ENCODE results near the gene UVRAG. TPM values are rescaled to one million over a fixed set of nuclear protein-coding genes. Genes with fewer than 3 reads are reported as not detected.

Gene UVRAG
- total RNA-seq, 1 donor from 2014 or later, result 8.8 TPM

DNA sequence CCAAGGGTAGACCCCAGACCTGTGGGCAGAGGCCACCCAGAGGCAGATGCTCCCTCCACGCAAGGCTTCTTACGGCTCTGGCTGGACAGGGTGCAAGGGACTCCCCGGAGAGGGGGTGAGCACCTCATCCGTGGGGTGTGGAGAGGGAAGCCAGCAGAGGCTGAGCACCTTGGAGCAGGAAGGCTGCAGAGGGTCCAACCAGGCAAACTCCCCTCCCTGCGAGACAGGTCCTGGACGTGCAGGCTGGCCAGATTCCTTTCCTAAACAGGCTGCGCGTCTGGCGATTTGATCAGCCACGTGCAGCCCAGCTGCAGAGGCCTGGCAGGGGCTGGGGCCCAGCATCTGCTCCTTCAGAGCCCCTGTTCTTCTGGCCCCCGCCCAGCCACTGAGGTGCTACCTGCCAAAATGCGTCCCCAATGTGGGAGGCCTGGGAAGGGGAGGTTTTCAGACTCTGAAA is 342.0 kb downstream of the UVRAG start:
- ATAC-seq (no peak), DNase-seq (ENCODE audit: low spot score) (no peak)

DNA sequence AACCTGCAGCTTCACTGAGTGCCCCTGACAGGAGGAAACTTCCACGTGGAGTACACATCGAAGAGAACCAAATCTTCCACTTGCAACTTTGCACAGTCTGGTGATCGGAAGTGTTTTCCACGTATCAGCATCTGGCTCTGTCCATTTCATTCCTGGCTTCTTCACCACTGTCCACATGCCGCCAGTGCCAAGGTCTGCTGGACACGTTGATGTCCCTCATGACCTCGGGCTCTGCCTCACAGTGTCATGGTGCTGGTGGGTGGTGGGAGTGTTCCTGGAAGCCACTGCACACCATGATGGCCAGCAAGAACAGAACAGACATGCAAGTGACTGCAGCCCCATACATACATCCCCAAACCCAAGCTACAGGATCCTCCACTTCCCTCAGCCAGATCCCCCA is 342.9 kb downstream of the UVRAG start:
- ATAC-seq, result no peak

DNA sequence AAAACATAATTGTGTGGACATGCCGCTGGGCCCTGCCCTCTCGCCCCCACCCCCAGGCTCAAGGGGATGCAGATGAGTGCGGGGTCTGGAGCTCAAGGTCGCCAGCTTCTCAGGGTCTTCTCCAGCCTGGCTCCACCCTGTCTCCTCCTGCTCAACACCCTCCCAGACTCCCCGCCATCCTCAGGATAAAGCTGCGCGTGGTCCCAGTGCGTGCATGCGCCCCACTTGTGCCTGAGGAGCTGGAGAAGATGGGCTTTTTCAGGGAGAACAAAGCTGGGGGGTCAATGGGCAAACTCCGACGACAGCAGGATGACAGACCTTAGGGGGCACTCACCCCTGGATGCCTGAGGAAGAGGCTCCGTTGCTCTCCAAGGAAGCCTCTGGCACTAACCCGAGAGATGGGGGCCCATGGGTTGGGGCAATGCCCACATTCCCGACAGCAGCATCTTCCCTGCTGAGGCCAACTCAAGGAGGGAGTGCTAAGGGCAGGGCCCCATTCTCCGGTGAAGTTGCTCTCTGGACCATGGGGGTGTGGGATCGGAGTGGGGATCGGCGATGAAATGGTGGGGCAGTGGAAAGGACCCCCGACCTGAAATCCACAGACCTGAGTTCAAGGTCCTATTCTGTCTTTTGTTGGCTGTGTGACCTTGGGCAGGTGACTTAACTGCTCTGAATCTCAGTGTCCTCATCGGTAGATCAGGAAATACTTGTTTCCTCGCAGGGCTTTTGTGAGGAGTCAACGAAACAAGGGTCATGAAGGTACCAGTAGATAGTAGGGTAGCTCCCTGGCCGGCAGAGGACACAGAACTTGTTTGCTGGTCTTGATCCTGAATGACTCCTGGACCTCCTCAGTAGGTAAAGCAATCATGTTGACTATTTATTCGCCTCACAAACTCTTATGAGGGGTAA is 343.6 kb downstream of the UVRAG start:
- ATAC-seq (no peak), DNase-seq (ENCODE audit: low spot score) (no peak)

More for the DNA sequence above, 342.9 kb downstream of the UVRAG start:
- DNase-seq (ENCODE audit: low spot score), result no peak

DNA sequence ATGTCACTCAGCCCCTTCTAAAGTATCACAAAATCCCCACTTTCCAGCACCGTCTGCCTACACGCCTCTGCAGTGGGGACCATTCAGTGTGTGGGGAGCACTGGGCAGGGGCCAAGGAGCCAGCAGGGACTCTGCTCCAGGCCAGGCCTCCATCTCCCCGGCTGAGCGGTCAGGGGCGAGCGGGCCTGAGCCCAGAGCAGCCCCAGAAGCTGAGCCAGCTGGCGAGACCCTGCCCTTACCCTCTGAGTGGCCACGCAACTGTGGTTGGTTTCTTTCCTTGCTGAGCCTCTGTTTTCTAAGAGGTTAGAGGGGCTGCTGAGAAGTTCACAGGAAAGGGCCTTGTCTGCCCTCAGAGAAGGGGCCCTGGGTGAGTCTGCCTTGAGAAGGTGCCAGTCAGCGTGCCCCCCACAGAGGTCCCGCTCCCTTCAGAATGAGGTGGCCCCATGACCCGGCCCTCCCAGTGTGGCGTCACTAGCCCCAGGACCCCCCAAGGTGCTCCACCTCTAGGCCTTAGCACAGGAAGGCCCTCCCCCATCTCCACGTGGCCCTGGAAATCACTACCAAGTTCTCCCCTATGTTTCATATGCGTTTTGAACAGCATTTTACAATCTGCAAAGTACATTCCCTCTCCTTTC is 344.4 kb downstream of the UVRAG start:
- DNase-seq (ENCODE audit: low spot score), result no peak
- no peak for ATAC-seq

DNA sequence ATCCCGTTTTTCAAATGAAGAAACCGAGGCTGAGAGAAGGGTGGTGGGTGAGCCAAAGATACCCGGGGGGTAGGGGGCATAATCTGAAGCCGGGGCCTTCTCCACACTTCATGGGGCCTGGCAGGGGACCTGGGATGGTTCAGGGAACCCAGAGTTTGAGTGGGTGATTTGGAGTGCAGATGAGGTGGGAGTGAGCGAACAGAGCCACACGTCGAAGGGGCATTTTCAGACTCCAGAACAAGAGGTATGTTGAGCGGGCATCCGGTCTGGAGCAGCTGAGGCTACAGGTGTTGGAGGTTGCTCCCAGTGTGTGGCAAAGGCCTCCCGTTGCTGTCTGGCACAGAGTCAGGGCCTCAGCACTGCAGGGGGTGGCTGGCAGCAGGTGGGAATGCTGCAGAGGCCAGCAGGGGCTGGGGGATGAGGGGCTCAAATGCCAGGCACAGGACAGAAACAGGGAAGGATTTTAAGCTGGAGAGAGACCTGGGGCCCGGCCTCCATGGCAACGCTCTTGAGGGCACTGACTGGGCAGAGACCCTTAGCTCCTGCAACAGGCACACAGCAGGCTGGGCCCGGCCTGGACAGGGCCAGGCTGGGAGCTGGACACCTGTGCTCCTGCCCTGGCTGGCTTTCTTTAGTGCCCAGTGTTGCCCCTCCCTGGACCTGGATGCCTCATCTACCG is 345.1 kb downstream of the UVRAG start:
- DNase-seq (ENCODE audit: low spot score) (no peak), ATAC-seq (no peak)

DNA sequence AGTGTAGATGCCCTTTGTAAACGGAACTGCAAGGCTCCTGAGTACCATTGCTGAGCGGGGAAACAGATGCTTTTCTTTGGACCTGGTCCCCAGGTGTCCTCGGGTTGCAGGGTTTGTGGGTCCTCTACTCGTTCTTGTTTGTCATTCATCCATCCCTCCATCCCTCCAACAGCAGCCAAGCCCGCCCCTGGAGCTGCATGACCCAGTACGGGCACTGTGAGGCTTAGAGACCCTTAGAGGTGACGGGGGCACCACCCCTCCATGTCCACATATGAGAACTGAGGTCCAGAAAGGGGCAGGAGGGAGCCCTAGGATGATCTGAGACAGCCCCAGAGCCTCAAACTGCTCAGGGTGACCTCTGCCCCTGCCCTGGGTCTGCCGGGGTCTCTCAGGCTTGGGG is 345.8 kb downstream of the UVRAG start:
- DNase-seq (ENCODE audit: low spot score) (no peak), ATAC-seq (no peak)

DNA sequence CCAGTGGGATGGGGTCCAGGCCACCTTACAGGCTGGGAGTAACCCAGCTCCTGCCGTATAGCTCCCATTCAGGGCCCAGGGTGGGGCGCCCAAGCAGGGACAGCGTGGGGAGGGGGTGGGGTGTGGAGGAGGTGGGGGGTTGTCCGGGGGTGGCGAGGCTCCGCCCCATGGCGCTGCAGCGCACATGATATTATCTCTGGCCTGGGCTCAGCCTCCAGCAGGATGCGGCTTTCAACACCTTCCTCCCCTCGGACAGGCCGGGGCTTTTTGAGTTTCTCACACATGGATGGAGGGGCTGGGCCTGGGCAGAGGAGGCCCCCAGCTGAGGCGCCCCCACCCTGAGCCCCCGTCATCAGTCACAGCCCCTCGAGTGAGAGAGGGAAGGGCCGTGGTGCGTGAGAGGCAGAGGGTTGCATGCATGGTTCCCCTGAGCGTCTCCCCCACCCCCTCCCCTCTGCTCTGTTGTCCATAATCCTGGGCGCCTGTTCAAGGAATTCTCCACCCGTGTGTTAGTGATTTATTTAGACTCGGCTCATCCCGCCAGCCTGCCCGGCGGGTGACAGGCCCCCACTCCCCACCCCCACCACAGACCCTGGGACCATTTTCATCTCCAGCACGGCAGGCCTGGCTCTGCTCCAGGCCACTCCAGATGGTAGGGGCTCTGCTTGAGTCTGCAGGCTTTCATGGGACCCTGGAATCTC is 346.4 kb downstream of the UVRAG start:
- ATAC-seq (no peak), DNase-seq (ENCODE audit: low spot score) (no peak)

DNA sequence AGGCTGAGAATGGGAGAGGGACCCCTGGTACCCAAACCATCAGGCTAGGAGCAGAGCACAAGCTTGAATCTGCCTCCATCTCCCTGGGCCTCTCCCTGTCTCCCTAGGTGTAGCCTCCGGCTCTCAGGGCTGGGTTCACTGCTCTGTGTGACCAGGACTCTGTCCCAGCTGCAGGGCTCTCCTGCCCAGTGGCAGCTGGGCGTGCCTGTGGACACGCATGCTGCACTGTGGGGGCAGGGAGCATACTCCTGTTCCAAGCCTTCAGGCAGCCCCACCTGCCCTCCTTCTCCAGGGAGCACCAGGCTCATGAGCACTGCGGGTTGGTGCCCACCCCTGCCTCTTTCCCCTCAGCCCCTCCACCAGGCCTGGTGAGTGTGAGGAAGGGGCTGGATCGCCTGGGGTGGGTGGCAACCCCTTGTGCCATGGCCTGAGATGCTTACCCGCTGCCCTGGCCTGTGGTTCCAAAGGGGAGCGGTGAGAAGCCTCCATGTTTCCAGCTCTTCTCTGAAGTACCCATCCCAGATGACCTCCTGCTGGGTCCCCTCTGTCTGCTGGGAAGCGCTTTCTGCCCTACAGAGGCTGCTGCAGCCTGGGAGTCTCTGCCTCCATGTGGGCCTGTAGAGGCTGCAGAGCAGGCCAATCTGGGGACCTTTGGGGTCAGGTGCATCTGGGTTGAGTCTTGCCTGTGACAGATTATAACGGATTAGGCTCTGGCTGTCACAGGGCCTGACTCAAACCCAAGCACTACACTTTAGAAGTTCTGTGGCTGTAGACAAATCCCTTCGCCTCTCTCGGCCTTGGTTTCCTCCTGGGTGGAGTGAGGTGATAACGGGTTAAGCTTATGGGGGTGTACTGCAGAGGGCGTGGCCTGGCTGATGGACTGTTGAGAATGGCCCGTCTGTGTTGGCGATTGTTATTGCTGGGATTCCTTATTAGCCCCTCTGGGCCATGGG is 347.6 kb downstream of the UVRAG start:
- no peak for DNase-seq (ENCODE audit: low spot score)

DNA sequence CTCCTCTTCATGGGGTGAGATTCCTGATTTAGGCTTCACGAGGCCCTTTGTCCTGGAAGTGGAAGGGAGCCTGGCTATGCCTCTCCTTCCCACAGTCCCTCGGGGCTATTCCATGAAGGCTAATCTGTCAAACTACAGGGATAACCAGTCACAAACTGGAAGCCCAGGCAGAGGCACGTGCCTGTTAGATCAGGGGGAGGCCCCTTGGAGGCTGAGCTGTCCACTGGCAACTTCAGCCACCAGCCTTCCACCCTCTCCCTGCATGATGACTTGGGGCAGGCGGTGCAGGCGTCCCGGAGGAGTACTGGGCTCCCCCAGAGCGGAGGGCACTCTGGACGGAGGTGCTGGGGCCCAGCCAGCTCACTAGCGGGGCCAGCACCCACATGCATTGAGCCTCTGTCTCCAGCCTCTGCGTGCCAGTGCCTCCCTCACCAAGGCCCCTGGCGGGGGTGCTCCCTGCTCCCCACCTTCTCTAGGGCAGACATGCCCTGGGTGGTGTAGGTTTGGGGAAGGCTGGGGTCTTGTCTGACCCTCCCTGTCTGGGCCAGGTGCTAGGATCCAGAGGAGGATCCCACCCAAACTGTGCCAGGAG is 348.4 kb downstream of the UVRAG start:
- DNase-seq (ENCODE audit: low spot score), result no peak
- ATAC-seq, result no peak

More for the DNA sequence above, 347.6 kb downstream of the UVRAG start:
- ATAC-seq, result peak; percentile 13

DNA sequence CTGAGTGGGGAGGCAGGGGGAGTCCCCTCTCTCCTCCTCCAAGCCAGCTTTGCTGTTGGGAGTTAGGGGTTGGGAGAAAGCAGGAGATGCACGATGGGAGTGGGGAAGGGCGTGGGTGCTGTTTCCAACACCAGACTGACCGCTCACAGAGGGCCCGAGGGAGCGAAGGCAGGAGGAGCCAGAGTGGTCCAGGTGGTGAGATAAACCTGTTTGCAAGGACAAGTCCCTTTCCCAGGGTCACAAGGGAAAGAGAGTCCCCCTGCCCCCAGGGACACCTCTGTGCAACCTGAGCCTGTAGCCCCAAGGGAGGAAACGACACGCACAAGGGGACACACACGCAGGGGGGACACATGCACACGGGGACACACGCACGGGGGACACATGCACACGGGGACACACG is 349.1 kb downstream of the UVRAG start:
- ATAC-seq (no peak), DNase-seq (ENCODE audit: low spot score) (no peak)

DNA sequence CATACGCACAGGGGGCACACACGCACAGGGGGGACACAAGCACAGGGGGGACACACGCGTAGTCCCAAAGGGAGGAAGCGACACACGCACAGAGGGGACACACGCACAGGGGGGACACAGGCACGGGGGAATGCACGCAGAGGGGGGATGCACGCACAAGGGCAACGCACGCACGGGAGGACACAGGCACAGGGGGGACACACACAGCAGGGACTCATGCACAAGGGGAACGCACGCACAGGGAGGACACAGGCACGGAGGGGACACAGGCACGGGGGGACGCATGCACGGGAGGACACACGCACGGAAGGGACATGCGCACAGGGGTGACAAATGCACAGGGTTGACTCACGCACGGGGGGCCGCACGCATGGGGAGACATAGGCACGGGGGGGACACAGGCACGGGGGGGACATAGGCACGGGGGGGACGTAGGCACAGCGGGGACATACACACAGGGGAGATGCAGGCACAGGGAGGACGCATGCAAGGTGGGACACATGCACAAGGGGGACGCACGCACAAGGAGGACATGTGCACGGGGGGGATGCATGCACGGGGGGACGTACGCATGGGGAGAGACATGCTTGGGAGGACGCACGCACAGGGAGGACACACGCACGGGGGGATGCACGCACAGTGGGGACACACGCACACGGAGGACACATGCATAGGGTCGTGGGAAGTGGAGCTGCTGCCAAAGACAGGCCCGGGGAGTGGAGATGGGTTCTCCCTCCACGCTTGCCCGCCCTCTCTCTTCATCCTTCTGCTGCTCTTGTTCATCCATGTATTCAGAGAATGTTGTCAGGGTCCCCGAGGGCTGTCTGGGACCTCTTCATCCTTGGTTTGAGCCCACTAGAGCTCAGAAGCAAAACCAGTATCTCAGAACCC is 350.1 kb downstream of the UVRAG start:
- no peak for DNase-seq (ENCODE audit: low spot score)
- ATAC-seq, result no peak

DNA sequence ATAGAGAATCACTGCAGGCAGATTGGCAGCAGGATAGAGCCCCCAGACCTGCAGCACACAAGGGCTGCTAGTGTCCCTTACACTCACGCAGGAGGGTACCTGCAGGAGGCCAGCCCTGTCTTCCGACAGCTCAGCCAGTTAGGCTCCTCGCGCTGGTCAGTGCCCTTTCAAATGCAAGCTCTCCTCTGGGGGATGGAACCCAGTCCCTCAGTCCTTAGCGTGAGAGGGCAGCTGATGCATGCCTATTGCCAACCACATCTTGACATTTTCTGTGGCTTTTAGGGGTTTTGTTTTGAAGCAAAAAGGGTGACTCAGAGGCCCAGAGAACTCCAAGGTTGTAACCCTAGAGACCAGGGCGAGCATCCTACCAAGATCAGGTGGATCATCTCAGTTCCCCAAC is 351.3 kb downstream of the UVRAG start:
- ATAC-seq (no peak), DNase-seq (ENCODE audit: low spot score) (no peak)

DNA sequence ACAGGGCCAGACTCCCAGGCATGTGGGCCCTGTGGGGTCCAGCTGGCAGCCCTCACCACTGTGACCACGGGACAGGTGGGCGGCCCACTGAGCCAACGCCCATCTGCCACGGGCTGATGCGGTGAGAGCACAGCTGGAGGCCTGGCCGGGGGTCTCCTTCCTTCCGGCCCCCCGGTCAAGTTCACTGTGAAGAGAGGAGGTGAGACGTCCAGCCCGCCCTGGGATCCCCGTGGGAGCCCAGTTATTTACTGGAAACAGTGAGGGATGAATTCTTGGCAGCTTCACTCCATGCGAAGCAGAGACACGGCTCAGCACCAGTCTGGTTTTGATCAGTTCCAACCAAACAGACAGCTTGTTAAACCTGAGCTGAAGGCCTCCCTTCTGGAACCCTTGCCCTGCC is 352.6 kb downstream of the UVRAG start:
- DNase-seq (ENCODE audit: low spot score) (no peak), ATAC-seq (no peak)

DNA sequence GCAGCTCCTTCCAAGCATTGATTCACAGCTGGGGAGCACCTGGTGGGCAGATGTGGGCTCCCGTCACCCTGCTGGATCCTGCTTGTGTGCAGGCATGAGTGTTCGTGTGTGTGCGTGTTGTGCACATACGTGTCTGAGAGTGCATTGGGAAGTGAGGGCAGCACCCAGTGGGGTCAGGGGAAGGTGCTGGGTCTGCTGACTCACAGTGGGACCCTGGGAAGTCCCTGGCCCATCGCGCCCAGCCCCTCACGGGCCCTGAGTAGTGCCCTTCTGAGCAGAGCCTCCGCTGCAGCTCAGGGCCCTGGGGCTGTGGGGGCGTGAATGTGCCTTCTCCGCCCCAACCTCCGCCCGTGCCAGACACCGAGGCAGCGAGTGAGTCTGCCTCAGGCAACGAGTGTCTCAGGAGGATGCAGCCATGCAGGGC is 354.5 kb downstream of the UVRAG start:
- ATAC-seq, result no peak

DNA sequence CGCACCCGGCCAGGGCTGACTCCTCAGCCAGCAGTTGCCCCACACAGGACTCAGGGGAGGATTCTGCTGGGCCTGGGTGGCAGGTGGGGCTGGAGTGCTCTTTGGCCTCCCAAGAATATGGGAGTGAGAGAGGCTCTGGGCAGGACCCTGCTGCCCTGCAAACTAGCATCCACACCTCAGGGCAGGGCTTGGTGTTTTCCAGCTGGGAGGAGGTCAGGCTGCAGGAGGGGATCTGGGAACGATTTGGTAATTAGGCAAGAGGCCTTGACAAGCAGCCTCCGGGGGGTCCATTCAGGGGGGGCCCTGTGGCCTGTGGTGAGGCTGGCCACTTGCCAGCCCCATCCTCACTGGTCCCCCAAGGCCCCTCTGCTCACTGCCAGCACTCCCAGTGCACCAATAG is 355.5 kb downstream of the UVRAG start:
- DNase-seq (ENCODE audit: low spot score) (no peak), ATAC-seq (no peak)

More for the DNA sequence above, 354.5 kb downstream of the UVRAG start:
- no peak for DNase-seq (ENCODE audit: low spot score)

DNA sequence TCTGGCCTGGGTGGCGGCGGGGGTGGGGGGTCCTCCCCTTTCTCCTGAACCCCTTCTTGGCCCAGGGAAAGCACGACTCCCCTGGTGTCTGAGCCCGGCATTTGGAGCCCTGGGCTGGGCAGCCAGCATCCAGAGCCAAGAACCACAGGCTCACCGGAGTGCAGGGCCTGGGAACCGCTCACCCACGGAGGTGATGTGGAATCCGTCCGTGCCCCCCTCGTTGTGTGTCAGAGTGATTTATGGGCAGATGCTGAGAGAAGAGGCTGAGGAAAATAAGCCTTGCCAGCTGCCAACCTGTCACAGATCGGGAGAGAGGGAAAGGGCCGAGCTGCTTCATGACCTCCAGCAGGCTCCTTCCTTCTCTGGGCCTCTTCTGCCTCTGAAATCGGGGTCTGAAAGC is 357.6 kb downstream of the UVRAG start:
- no peak for DNase-seq (ENCODE audit: low spot score)
- no peak for ATAC-seq

DNA sequence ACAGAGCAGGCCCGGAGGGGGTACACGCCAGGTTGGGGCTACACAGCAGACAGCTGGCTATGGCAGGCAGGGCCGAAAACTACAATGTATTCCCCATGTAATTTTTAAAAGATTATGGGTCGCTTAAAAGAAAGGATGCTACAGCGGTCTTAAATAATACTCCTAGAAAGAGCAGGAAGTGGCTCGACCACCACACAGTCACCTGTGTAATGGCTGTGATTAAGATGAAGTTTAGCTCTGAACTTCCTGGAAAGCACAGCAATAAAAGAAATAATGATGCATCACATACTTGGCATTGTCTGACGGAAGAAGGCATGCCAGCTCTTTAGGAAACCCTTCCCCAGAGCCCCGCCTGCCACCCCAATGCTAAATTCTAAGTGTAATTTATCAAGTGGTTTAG is 358.7 kb downstream of the UVRAG start:
- ATAC-seq (no peak), DNase-seq (ENCODE audit: low spot score) (no peak)

DNA sequence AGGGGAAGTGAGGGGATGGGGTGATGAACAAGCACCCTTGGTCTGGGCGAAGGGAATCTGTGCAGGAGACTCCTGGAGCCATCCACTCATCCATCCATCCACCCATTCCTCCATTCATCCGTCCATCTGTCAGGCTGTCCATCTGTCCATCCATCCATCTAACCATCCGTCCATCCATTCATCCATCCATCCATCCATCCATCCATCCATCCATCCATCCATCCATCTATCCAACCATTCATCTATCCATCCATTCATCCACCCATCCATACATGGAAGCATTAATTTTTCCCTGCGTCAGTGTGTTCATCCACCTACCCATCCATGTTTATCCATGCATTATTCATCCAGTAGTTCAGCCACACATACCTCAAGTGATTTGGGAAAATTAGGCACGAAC is 359.3 kb downstream of the UVRAG start:
- DNase-seq (ENCODE audit: low spot score), result no peak
- ATAC-seq, result no peak

DNA sequence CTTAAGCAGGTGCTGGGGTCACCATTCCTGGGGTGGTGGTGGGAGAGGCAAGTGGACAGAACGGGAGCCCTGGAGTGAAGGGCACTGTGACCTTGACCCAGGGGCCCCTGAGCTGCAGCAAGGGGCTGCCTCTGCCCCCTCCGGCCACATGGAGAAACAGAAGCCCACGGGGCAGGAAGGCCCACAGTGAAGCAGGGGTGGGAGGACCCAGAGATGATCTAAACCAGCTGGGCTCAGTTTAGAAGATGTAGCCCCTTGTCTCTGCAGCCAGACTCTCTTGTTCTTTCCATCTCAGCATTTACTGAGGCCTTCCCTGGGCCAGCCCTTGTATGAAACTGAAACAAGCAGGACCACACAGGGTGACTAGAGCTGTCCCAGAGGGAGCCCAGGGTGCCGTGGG is 360.8 kb downstream of the UVRAG start:
- no peak for DNase-seq (ENCODE audit: low spot score)
- no peak for ATAC-seq

Data from left lobe of liver (tissue), 2 donors.